Measurements from ENCODE around the gene SLC2A3. TPM values are rescaled to one million over a fixed set of nuclear protein-coding genes. Genes with fewer than 3 reads are reported as not detected.

Gene SLC2A3
- total and polyA plus RNA-seq, 9 of the 15 experiments (the other 6 are each of a cell fraction or from before 2014, with no cell fraction given): 67.3 to 491 (median 104) TPM

- no peak for FAIRE-seq
- no peaks in the 10 kb centered on the region for H3K27me3 ChIP-seq (ENCODE audit: control insufficient read depth in 2 of 2, insufficient read depth in 2 of 2, low read length in 2 of 2)
- H3K36me3 ChIP-seq (ENCODE audit: control insufficient read depth, insufficient read depth, low read length): no peaks in the 10 kb centered on the region
- DNase-seq (ENCODE audit: extremely low read depth in 1 of 4, low spot score in 3 of 4): no peak
- no peaks in the 10 kb centered on the region for H3K4me1 ChIP-seq (replicated peaks in 1 of 2; ENCODE audit: control insufficient read depth in 2 of 2, insufficient read depth in 2 of 2, low read length in 2 of 2)
- H3K9me3 ChIP-seq (replicated peaks; ENCODE audit: control insufficient read depth, insufficient read depth, low read depth, low read length): no peaks in the 10 kb centered on the region
- BruUV-seq (replicated peaks): no TSS peak
- H3K9ac ChIP-seq (ENCODE audit: insufficient read depth in 1 of 2, low read depth in 2 of 2, low read length in 2 of 2): no peak overlapping the region
- ChIA-PET CTCF (ENCODE audit: low intra/inter-chr PET ratio) (no interaction called here), POLR2A (interaction anchor here (1.0 kb wide), 1 partner anchor 25 kb away, joined by 3 read pairs; no protein-coding TSS in a partner anchor)
- no peaks in the 10 kb centered on the region for H3K79me2 ChIP-seq (ENCODE audit: control insufficient read depth, insufficient read depth, low read length)
- in situ Hi-C loops (cut with MboI) (no loop called here), intact Hi-C loops (cut with micrococcal nuclease) (no loop called here)
- H3K4me3 ChIP-seq: no peak overlapping the region
- 6% methylated on average over 3 of the region's 3 CpGs for WGBS (ENCODE audit: insufficient coverage, low coverage, missing lambda C conversion rate)
- H2AFZ ChIP-seq (ENCODE audit: low read depth, low read length): no peak overlapping the region
- H4K20me1 ChIP-seq (replicated peaks; ENCODE audit: control insufficient read depth, insufficient read depth, low read length): no peaks in the 10 kb centered on the region
- no peaks in the 10 kb centered on the region for H3K9me1 ChIP-seq (ENCODE audit: control insufficient read depth, insufficient read depth, low read length)
- TF ChIP-seq MAX (CRISPR knock-in tag; IDR thresholded peaks at IDR 0.05) (no peak), CBFA2T2 (conservative IDR thresholded peaks at IDR 0.05) (no peak), ZNF318 (IDR thresholded peaks at IDR 0.05; ENCODE audit: borderline replicate concordance in 1 of 2, low read depth in 1 of 2) (no peak), GATAD2A (IDR thresholded peaks at IDR 0.05) (no peak), GABPB1 (CRISPR knock-in tag; IDR thresholded peaks at IDR 0.05) (no peak), SPI1 (IDR thresholded peaks at IDR 0.05; ENCODE audit: borderline replicate concordance, low read depth, low read length) (peak; percentile 60), ZNF696 (CRISPR knock-in tag; conservative IDR thresholded peaks at IDR 0.05) (no peak)
- ATAC-seq: no peak
- no peak overlapping the region for H3K4me2 ChIP-seq (ENCODE audit: insufficient read depth, low read length)
- H3K27ac ChIP-seq (ENCODE audit: extremely low read depth, low read depth, low read length): no peak overlapping the region
Measured at GRCh38 chr12:7884689-7885088, 51.3 kb downstream of the SLC2A3 start.

All from K562 (cell line).